ENCODE results near the gene MEIS3. TPM values are rescaled to one million over a fixed set of nuclear protein-coding genes. Genes with fewer than 3 reads are reported as not detected.
A peak's percentile ranks its signal among the peaks of the same experiment; 100 is the strongest.

MEIS3 gene
- total and polyA plus RNA-seq, 9 of the 15 experiments (the other 6 are each of a cell fraction or from before 2014, with no cell fraction given) = 0.06 to 0.80 (median 0.25) TPM; not detected in 1

DNA sequence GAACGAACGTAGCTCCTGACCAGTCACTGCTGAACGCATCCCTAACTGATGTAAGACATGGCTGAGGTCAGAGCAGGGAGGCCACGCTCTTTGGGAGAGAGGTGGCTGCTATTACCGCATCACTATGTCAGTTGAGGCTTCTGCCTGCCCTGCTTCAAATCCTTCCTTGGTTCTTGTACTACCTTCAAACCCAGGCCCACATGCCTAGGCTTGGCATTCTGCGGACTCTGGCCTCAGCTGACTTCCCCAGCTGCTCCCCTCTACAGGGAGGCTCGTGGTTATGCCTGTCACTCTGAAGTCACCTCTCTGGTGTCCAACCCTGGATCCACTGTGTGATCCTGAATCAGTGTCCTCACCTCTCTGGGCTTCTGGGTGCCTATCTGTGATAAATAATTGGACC lies 14.8 kb upstream of the MEIS3 start:
- ATAC-seq (no peak), FAIRE-seq (peak; percentile 11), DNase-seq (ENCODE audit: extremely low read depth in 1 of 4, low spot score in 3 of 4) (peak in 1 of 4 experiments; percentile 4)
- intact Hi-C loops (cut with micrococcal nuclease) = no loop called here
- BruUV-seq (replicated peaks) = no TSS peak
- Histone ChIP-seq H3K9me1 (ENCODE audit: control insufficient read depth, insufficient read depth, low read length) (peaks cover 3% of the 10 kb centered on the region), H3K4me3 (no peak overlapping the region), H3K4me1 (replicated peaks in 1 of 2; ENCODE audit: control insufficient read depth in 2 of 2, insufficient read depth in 2 of 2, low read length in 2 of 2) (peaks cover 0 to 19% of the 10 kb centered on the region in 2 experiments; a peak in 2 of 5 replicates), H3K9ac (ENCODE audit: insufficient read depth in 1 of 2, low read depth in 2 of 2, low read length in 2 of 2) (no peak overlapping the region), H3K4me2 (ENCODE audit: insufficient read depth, low read length) (no peak overlapping the region), H2AFZ (ENCODE audit: low read depth, low read length) (no peak overlapping the region), H3K36me3 (ENCODE audit: control insufficient read depth, insufficient read depth, low read length) (no peaks in the 10 kb centered on the region), H3K9me3 (replicated peaks; ENCODE audit: control insufficient read depth, insufficient read depth, low read depth, low read length) (no peaks in the 10 kb centered on the region), H4K20me1 (replicated peaks; ENCODE audit: control insufficient read depth, insufficient read depth, low read length) (peaks cover 22% of the 10 kb centered on the region; the same call in 1 of the 2 replicates), H3K79me2 (ENCODE audit: control insufficient read depth, insufficient read depth, low read length) (no peaks in the 10 kb centered on the region), H3K27ac (ENCODE audit: extremely low read depth, low read depth, low read length) (no peak overlapping the region), H3K27me3 (ENCODE audit: control insufficient read depth in 2 of 2, insufficient read depth in 2 of 2, low read length in 2 of 2) (peaks cover 0 to 13% of the 10 kb centered on the region in 2 experiments; a peak in 1 of 5 replicates)
- CTCF ChIA-PET (ENCODE audit: low intra/inter-chr PET ratio) = no interaction called here
- no peak for TF ChIP-seq ZNF134 (CRISPR knock-in tag; conservative IDR thresholded peaks at IDR 0.05)
- no peak for TF ChIP-seq CSDE1 (IDR thresholded peaks at IDR 0.05)
- no peak for TF ChIP-seq NFATC3 (IDR thresholded peaks at IDR 0.05)
- no peak for TF ChIP-seq GATAD2B (IDR thresholded peaks at IDR 0.05; ENCODE audit: borderline replicate concordance)
- TF ChIP-seq, protein P1, sequence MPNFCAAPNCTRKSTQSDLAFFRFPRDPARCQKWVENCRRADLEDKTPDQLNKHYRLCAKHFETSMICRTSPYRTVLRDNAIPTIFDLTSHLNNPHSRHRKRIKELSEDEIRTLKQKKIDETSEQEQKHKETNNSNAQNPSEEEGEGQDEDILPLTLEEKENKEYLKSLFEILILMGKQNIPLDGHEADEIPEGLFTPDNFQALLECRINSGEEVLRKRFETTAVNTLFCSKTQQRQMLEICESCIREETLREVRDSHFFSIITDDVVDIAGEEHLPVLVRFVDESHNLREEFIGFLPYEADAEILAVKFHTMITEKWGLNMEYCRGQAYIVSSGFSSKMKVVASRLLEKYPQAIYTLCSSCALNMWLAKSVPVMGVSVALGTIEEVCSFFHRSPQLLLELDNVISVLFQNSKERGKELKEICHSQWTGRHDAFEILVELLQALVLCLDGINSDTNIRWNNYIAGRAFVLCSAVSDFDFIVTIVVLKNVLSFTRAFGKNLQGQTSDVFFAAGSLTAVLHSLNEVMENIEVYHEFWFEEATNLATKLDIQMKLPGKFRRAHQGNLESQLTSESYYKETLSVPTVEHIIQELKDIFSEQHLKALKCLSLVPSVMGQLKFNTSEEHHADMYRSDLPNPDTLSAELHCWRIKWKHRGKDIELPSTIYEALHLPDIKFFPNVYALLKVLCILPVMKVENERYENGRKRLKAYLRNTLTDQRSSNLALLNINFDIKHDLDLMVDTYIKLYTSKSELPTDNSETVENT (CRISPR knock-in tag; IDR thresholded peaks at IDR 0.05) = no peak
- no peak for TF ChIP-seq TCFL5 (CRISPR knock-in tag; conservative IDR thresholded peaks at IDR 0.05)
- TF ChIP-seq MCM5 (IDR thresholded peaks at IDR 0.05; ENCODE audit: low read depth) = no peak
- TF ChIP-seq ZNF174 (CRISPR knock-in tag; IDR thresholded peaks at IDR 0.05) = no peak
- TF ChIP-seq, protein P2, sequence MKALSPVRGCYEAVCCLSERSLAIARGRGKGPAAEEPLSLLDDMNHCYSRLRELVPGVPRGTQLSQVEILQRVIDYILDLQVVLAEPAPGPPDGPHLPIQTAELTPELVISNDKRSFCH (CRISPR knock-in tag; IDR thresholded peaks at IDR 0.05) = no peak
- TF ChIP-seq, protein P2 (tag; IDR thresholded peaks at IDR 0.05) = no peak
- TF ChIP-seq ZFP36 (IDR thresholded peaks at IDR 0.05; ENCODE audit: low read depth, low read length, partially characterized antibody) = peak; percentile 16
- TF ChIP-seq JUNB (CRISPR knock-in tag; conservative IDR thresholded peaks at IDR 0.05) = no peak
- peak; percentile 48; the same call in 1 of the 2 replicates for TF ChIP-seq POLR2AphosphoS5 (IDR thresholded peaks at IDR 0.05; ENCODE audit: control insufficient read depth, insufficient read depth, low read depth, low read length)
- TF ChIP-seq NR2C1 (IDR thresholded peaks at IDR 0.05) = no peak
- TF ChIP-seq NR2C1 (tag; IDR thresholded peaks at IDR 0.05) = no peak
- no peak for TF ChIP-seq OTX1 (CRISPR knock-in tag; IDR thresholded peaks at IDR 0.05)
- TF ChIP-seq POLR2G (IDR thresholded peaks at IDR 0.05; ENCODE audit: low read depth, low read length) = no peak
- no peak for TF ChIP-seq MTA1 (IDR thresholded peaks at IDR 0.05; ENCODE audit: borderline replicate concordance)
- TF ChIP-seq SMC3 (conservative IDR thresholded peaks at IDR 0.05; ENCODE audit: insufficient read depth, low read depth, low read length) = no peak
- 11% methylated on average over 7 of the region's 7 CpGs for WGBS (ENCODE audit: insufficient coverage, low coverage, missing lambda C conversion rate)
- in situ Hi-C loops (cut with MboI) = no loop called here
- POLR2A ChIA-PET = interaction anchor here (0.6 to 1.6 kb wide), 3 partner anchors 13 to 295 kb away, joined by 3 to 4 read pairs (median 4); no protein-coding TSS in a partner anchor
